A549 (cell line): ENCODE results near the gene CRYGN. TPM values are rescaled to one million over a fixed set of nuclear protein-coding genes. Genes with fewer than 3 reads are reported as not detected.
A peak's percentile ranks its signal among the peaks of the same experiment; 100 is the strongest.

Experiments used
- ATAC-seq, 2 experiments: fragments of 200-7000 bp in 1 of 2; fragments of >200 bp in 1 of 2; cut with Nextera tagmentation in 1 of 2; cut with Tn5 transposase in 1 of 2; 3 replicates each; pipeline versions ENCODE4 v1.8.0 to v1.9.1; 2018 to 2020; ENCODE audit warnings: mild to moderate bottlenecking in 1 of 2, moderate library complexity in 1 of 2
- CTCF ChIA-PET: fragments of 300-600 bp; sonication (Branson Sonifier 250); formaldehyde crosslinking; extraction: SDS; loops from one replicate; lab custom pipeline; 2021; ENCODE audit warnings: antibody characterized with exemption, inconsistent platforms; lab: Yijun Ruan, JAX
- POLR2A ChIA-PET: fragments of 350-600 bp; formaldehyde crosslinking; extraction: SDS; loops from one replicate; lab custom pipeline; 2021; ENCODE audit warnings: antibody characterized with exemption, inconsistent platforms; lab: Yijun Ruan, JAX
- DNase-seq, 2 experiments: peaks; one replicate each; pipeline versions ENCODE4 v3.0.0 to v3.0.0-alpha.2; 2011 to 2016; ENCODE audit warnings: low read depth in 1 of 2, low spot score in 1 of 2
- FAIRE-seq: peaks from 2 replicates; lab custom pipeline; 2011; peaks lifted over from hg19 to GRCh38; lab: Jason Lieb, UNC
- H3K27ac ChIP-seq, 2 experiments: fragments of >200 bp; sonication (Bioruptor Twin); formaldehyde crosslinking; 3 replicates each; pipeline ENCODE4 v1.5.1; 2016 to 2017
- H3K4me1 ChIP-seq: fragments of >200 bp; sonication (Bioruptor Twin); formaldehyde crosslinking; 3 replicates; pipeline ENCODE4 v1.6.1; 2016
- H3K4me2 ChIP-seq: fragments of >200 bp; sonication (Bioruptor Twin); formaldehyde crosslinking; 3 replicates; pipeline ENCODE4 v1.6.1; 2016
- H3K4me3 ChIP-seq: fragments of >200 bp; sonication (Bioruptor Twin); formaldehyde crosslinking; 3 replicates; pipeline ENCODE4 v1.5.1; 2016
- H3K9me3 ChIP-seq: fragments of >200 bp; sonication (Bioruptor Twin); formaldehyde crosslinking; 3 replicates; pipeline ENCODE4 v1.6.1; 2016
- BHLHE40 ChIP-seq: IDR thresholded peaks from 2 replicates; pipeline ENCODE4 v1.6.1; 2012; ENCODE audit warnings: low read depth, low read length, inconsistent platforms
- CBX2 ChIP-seq: fragments of 200-600 bp; sonication (generic); IDR thresholded peaks from 2 replicates; pipeline ENCODE4 v1.6.1; 2016; ENCODE audit warnings: low read depth, mild to moderate bottlenecking, borderline replicate concordance
- CBX8 ChIP-seq: fragments of 200-600 bp; sonication (generic); IDR thresholded peaks from 2 replicates; pipeline ENCODE4 v1.6.1; 2016
- EHF ChIP-seq: fragments of 250-450 bp; sonication (Bioruptor Pico); IDR thresholded peaks from 2 replicates; pipeline ENCODE4 v1.5.0; 2020; ENCODE audit warnings: mild to moderate bottlenecking
- HOXA7 ChIP-seq: fragments of 250-450 bp; sonication (Bioruptor Pico); IDR thresholded peaks from 2 replicates; pipeline ENCODE4 v1.5.0; 2020; ENCODE audit warnings: mild to moderate bottlenecking, moderate library complexity
- HOXB13 ChIP-seq: fragments of 250-450 bp; sonication (Bioruptor Pico); IDR thresholded peaks from 2 replicates; pipeline ENCODE4 v1.5.0; 2020; ENCODE audit warnings: low read depth, mild to moderate bottlenecking, moderate library complexity
- HOXB5 ChIP-seq: fragments of 250-450 bp; sonication (Bioruptor Pico); IDR thresholded peaks from 2 replicates; pipeline ENCODE4 v1.5.0; 2020; ENCODE audit warnings: mild to moderate bottlenecking, moderate library complexity
- KDM1A ChIP-seq: fragments of 200-600 bp; sonication (generic); IDR thresholded peaks from 2 replicates; pipeline ENCODE4 v1.6.1; 2016; ENCODE audit warnings: low read depth, mild to moderate bottlenecking
- MAZ ChIP-seq: fragments of 150-350 bp; IDR thresholded peaks from 2 replicates; pipeline ENCODE4 v1.6.1; 2014; ENCODE audit warnings: antibody characterized with exemption, low read depth, low read length, borderline replicate concordance
- MYC ChIP-seq: IDR thresholded peaks from 2 replicates; pipeline ENCODE4 v1.6.1; 2012; ENCODE audit warnings: mild to moderate bottlenecking, inconsistent platforms, low read length, improper control_type of control experiment, borderline replicate concordance
- NFE2L2 ChIP-seq: fragments of 150-350 bp; conservative IDR thresholded peaks from 2 replicates; pipeline ENCODE4 v1.6.1; 2014; ENCODE audit warnings: low read length
- RCOR1 ChIP-seq: fragments of 150-350 bp; IDR thresholded peaks from 2 replicates; pipeline ENCODE4 v1.6.1; 2014; ENCODE audit warnings: antibody characterized with exemption, low read length, low read depth
- RNF2 ChIP-seq: fragments of 200-600 bp; sonication (generic); IDR thresholded peaks from 2 replicates; pipeline ENCODE4 v1.6.1; 2016; ENCODE audit warnings: low read depth, mild to moderate bottlenecking, antibody characterized with exemption, moderate library complexity, borderline replicate concordance
- TP53 ChIP-seq: fragments of 250-450 bp; sonication (Bioruptor Pico); IDR thresholded peaks from 2 replicates; pipeline ENCODE4 v1.5.0; 2021; ENCODE audit warnings: mild to moderate bottlenecking, moderate library complexity
- ZC3H11A ChIP-seq: fragments of 450-650 bp; IDR thresholded peaks from 2 replicates; pipeline ENCODE4 v1.6.1; 2014; ENCODE audit warnings: antibody characterized with exemption, mild to moderate bottlenecking
- ZFP36 ChIP-seq: fragments of 450-650 bp; IDR thresholded peaks from 2 replicates; pipeline ENCODE4 v1.6.1; 2014; ENCODE audit warnings: borderline replicate concordance; ENCODE audit not compliant: partially characterized antibody
- ZNF302 ChIP-seq: fragments of 250-450 bp; sonication (Bioruptor Pico); IDR thresholded peaks from 2 replicates; pipeline ENCODE4 v1.9.0; 2021; ENCODE audit warnings: inconsistent platforms, mild to moderate bottlenecking, moderate library complexity
- WGBS: methylation state at CpG from one replicate; pipeline ENCODE4 v1.1.6; 2017; ENCODE audit errors: missing lambda C conversion rate; 5-methylcytosine and 5-hydroxymethylcytosine counted together
- polyA plus RNA-seq, 4 experiments: library from polyadenylated mRNA; depleted of rRNA in 3 of 4; stranded (reverse); fragments of >200 nt; fragmentation: RNase III in 1 of 4; extraction: RNeasy Plus Mini Kit Qiagen cat#74134 plus additional on column Dnase treatment in 1 of 4; gene quantifications; 2 replicates in 3 of 4; 3 replicates in 1 of 4; pipeline ENCODE4 v1.2.3, GENCODE V29; 2011 to 2017
- TF ChIP-seq, protein P1 (sequence below): fragments of 150-350 bp; IDR thresholded peaks from 2 replicates; pipeline ENCODE4 v1.6.1; 2014; ENCODE audit warnings: low read depth, mild to moderate bottlenecking, low read length
- TF ChIP-seq, protein P2 (sequence below): fragments of 200-600 bp; sonication (generic); IDR thresholded peaks from 2 replicates; pipeline ENCODE4 v1.6.1; 2016; ENCODE audit warnings: antibody characterized with exemption, mild to moderate bottlenecking, moderate library complexity
- TF ChIP-seq, protein P3 (sequence below): IDR thresholded peaks from 2 replicates; pipeline ENCODE4 v1.6.1; 2012

Gene CRYGN
- polyA plus RNA-seq, 2 of the 4 experiments (the other 2 are of a cell fraction), result not detected

DNA sequence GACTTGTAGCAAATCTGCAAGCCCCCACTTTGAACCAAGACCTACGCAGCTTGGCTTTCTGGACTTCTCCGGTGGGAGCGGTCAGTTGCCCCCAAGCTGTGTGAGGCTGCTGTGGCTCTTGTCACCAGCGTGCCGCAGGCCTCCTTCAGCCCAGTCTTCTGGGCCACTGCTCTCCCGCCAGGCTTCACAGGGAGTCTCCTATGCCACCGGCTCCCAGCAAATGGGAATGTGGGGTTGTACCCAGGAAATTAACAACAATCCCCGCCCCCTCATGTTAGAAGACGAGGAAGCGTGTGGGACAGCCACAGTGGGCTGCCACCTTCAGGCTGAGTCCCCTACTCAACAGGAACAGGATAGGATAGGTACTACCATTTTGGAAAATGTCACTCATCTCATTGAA, 34.4 kb downstream of the CRYGN start:
- ATAC-seq (no peak), DNase-seq (no peak), FAIRE-seq (no peak)
- WGBS, result 90% methylated on average over 10 of the region's 10 CpGs
- H3K4me2 ChIP-seq, result no peak overlapping the region
- no peaks in the 10 kb centered on the region for H3K9me3 ChIP-seq
- TF ChIP-seq BHLHE40, result no peak
- TF ChIP-seq KDM1A, result no peak
- no peak for TF ChIP-seq MYC
- TF ChIP-seq, protein P1, sequence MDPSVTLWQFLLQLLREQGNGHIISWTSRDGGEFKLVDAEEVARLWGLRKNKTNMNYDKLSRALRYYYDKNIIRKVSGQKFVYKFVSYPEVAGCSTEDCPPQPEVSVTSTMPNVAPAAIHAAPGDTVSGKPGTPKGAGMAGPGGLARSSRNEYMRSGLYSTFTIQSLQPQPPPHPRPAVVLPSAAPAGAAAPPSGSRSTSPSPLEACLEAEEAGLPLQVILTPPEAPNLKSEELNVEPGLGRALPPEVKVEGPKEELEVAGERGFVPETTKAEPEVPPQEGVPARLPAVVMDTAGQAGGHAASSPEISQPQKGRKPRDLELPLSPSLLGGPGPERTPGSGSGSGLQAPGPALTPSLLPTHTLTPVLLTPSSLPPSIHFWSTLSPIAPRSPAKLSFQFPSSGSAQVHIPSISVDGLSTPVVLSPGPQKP, result no peak
- H3K4me1 ChIP-seq, result peaks cover 28% of the 10 kb centered on the region
- no peak overlapping the region for H3K4me3 ChIP-seq
- CTCF ChIA-PET, result interaction anchor here (0.7 to 4.1 kb wide), 4 partner anchors 37 to 770 kb away, joined by 3 to 19 read pairs (median 8); no protein-coding TSS in a partner anchor
- peak overlapping the region in 1 of 2 experiments; percentile 83; a peak in 2 of 6 replicates for H3K27ac ChIP-seq
- POLR2A ChIA-PET, result no interaction called here

DNA sequence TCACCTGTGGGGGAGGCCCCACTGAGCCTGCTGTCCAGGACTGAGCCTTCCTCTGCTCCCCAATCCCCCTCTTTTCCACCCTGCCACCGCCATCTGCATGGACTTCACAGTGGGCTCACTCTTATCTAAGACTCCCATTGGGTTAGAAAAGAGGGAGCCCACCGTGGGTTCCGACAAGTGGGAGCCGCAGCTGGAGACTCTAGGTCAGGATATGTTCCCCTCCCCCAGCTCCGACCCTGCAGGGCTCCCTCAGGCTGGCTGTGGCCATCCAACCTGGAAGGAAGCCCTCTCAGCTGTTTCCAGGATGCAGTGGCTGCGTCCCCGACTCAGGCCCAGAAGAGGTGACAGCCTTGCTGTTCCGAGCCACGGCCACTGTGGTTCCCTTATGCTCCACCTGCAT, 34.9 kb downstream of the CRYGN start:
- Histone ChIP-seq H3K4me3 (no peak overlapping the region), H3K9me3 (no peaks in the 10 kb centered on the region), H3K4me1 (peaks cover 28% of the 10 kb centered on the region), H3K27ac (peak overlapping the region; percentile 52 to 83), H3K4me2 (peak overlapping the region; percentile 62; the same call in 2 of the 3 replicates)
- DNase-seq, result no peak
- FAIRE-seq, result no peak
- ChIA-PET CTCF (interaction anchor here (0.7 to 4.1 kb wide), 4 partner anchors 37 to 770 kb away, joined by 3 to 19 read pairs (median 8); no protein-coding TSS in a partner anchor), POLR2A (no interaction called here)
- ATAC-seq, result no peak
- TF ChIP-seq, protein P2, sequence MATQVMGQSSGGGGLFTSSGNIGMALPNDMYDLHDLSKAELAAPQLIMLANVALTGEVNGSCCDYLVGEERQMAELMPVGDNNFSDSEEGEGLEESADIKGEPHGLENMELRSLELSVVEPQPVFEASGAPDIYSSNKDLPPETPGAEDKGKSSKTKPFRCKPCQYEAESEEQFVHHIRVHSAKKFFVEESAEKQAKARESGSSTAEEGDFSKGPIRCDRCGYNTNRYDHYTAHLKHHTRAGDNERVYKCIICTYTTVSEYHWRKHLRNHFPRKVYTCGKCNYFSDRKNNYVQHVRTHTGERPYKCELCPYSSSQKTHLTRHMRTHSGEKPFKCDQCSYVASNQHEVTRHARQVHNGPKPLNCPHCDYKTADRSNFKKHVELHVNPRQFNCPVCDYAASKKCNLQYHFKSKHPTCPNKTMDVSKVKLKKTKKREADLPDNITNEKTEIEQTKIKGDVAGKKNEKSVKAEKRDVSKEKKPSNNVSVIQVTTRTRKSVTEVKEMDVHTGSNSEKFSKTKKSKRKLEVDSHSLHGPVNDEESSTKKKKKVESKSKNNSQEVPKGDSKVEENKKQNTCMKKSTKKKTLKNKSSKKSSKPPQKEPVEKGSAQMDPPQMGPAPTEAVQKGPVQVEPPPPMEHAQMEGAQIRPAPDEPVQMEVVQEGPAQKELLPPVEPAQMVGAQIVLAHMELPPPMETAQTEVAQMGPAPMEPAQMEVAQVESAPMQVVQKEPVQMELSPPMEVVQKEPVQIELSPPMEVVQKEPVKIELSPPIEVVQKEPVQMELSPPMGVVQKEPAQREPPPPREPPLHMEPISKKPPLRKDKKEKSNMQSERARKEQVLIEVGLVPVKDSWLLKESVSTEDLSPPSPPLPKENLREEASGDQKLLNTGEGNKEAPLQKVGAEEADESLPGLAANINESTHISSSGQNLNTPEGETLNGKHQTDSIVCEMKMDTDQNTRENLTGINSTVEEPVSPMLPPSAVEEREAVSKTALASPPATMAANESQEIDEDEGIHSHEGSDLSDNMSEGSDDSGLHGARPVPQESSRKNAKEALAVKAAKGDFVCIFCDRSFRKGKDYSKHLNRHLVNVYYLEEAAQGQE, result no peak
- TF ChIP-seq CBX8 (no peak), CBX2 (no peak), KDM1A (no peak), HOXB13 (CRISPR knock-in tag) (no peak), RNF2 (no peak), ZNF302 (CRISPR knock-in tag) (no peak), HOXA7 (no peak), ZFP36 (no peak), MAZ (no peak), EHF (CRISPR knock-in tag) (no peak), RCOR1 (no peak), NFE2L2 (no peak), TP53 (CRISPR knock-in tag) (no peak), ZC3H11A (no peak), HOXB5 (CRISPR knock-in tag) (no peak)
- TF ChIP-seq, protein P3, sequence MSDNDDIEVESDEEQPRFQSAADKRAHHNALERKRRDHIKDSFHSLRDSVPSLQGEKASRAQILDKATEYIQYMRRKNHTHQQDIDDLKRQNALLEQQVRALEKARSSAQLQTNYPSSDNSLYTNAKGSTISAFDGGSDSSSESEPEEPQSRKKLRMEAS, result no peak
- WGBS, result 89% methylated on average over 9 of the region's 9 CpGs
